Measurements from ENCODE around the gene MCC. TPM values are rescaled to one million over a fixed set of nuclear protein-coding genes. Genes with fewer than 3 reads are reported as not detected.

The MCC gene
- total RNA-seq, 3 donors from 2014 or later: 24.3 to 46.5 (median 29.4) TPM

GRCh38 chr5:113202746-113203716, 285.2 kb downstream of the MCC start:
- H3K27me3 ChIP-seq: no peaks in the 10 kb centered on the region
- H3K4me3 ChIP-seq: no peak overlapping the region
- TF ChIP-seq CTCF (IDR thresholded peaks at IDR 0.05) (no peak), POLR2A (IDR thresholded peaks at IDR 0.05) (no peak), POLR2AphosphoS5 (IDR thresholded peaks at IDR 0.05) (no peak)
- H3K27ac ChIP-seq: peak overlapping the region in 1 of 2 donors; percentile 10
- no peaks in the 10 kb centered on the region for H3K9me3 ChIP-seq
- H3K4me1 ChIP-seq: peaks cover 0 to 10% of the 10 kb centered on the region in 2 donors
- intact Hi-C loops (cut with DNase I; ENCODE audit: low total_unique reads): no loop called here
- no peaks in the 10 kb centered on the region for H3K36me3 ChIP-seq
- DNase-seq (ENCODE audit: low spot score in 2 of 2): peak; percentile 23 to 68

GRCh38 chr5:113202287-113202686, 286.0 kb downstream of the MCC start:
- Histone ChIP-seq H3K27me3 (no peaks in the 10 kb centered on the region), H3K36me3 (no peaks in the 10 kb centered on the region), H3K27ac (no peak overlapping the region), H3K4me1 (peaks cover 0 to 10% of the 10 kb centered on the region in 2 donors), H3K9me3 (no peaks in the 10 kb centered on the region), H3K4me3 (no peak overlapping the region)
- no peak for DNase-seq (ENCODE audit: low spot score in 2 of 2)
- TF ChIP-seq CTCF (IDR thresholded peaks at IDR 0.05): no peak
- TF ChIP-seq POLR2A (IDR thresholded peaks at IDR 0.05): no peak
- no peak for TF ChIP-seq POLR2AphosphoS5 (IDR thresholded peaks at IDR 0.05)
- intact Hi-C loops (cut with DNase I; ENCODE audit: low total_unique reads): no loop called here

GRCh38 chr5:113201715-113202114, 286.5 kb downstream of the MCC start:
- TF ChIP-seq POLR2A (IDR thresholded peaks at IDR 0.05) (no peak), POLR2AphosphoS5 (IDR thresholded peaks at IDR 0.05) (no peak), CTCF (IDR thresholded peaks at IDR 0.05) (no peak)
- Histone ChIP-seq H3K4me1 (peaks cover 0 to 10% of the 10 kb centered on the region in 2 donors), H3K4me3 (no peak overlapping the region), H3K9me3 (no peaks in the 10 kb centered on the region), H3K27ac (no peak overlapping the region), H3K36me3 (no peaks in the 10 kb centered on the region), H3K27me3 (no peaks in the 10 kb centered on the region)
- intact Hi-C loops (cut with DNase I; ENCODE audit: low total_unique reads): no loop called here
- no peak for DNase-seq (ENCODE audit: low spot score in 2 of 2)

- no peak overlapping the region for H3K4me3 ChIP-seq
- TF ChIP-seq POLR2A (IDR thresholded peaks at IDR 0.05) (no peak), POLR2AphosphoS5 (IDR thresholded peaks at IDR 0.05) (no peak), CTCF (IDR thresholded peaks at IDR 0.05) (no peak)
- no peaks in the 10 kb centered on the region for H3K9me3 ChIP-seq
- intact Hi-C loops (cut with DNase I; ENCODE audit: low total_unique reads): no loop called here
- no peak overlapping the region for H3K27ac ChIP-seq
- H3K27me3 ChIP-seq: no peaks in the 10 kb centered on the region
- no peaks in the 10 kb centered on the region for H3K36me3 ChIP-seq
- H3K4me1 ChIP-seq: peaks cover 0 to under 1% of the 10 kb centered on the region in 2 donors
- no peak for DNase-seq (ENCODE audit: low spot score in 2 of 2)
Measured at GRCh38 chr5:113199122-113199905, 288.9 kb downstream of the MCC start.

Data from breast epithelium (tissue), 4 donors.